Smooth muscle cell of trachea (primary cell): Measurements from ENCODE around the gene DLEC1. TPM values are rescaled to one million over a fixed set of nuclear protein-coding genes. Genes with fewer than 3 reads are reported as not detected.

Experiments used
- total RNA-seq: library from RNA; depleted of rRNA; stranded (reverse); fragments of >200 nt; gene quantifications from 2 replicates; pipeline ENCODE4 v1.2.1, GENCODE V29; 2014

Gene DLEC1
- total RNA-seq, result under 0.01 TPM in 1 of 2 replicates, not detected in the other

GRCh38 chr3:38039101-38039898 lies at the start of gene DLEC1:
TSS of gene DLEC1 (plus strand) at chr3:38039208. CDS start at chr3:38039226, 18 bp downstream.

DNA sequence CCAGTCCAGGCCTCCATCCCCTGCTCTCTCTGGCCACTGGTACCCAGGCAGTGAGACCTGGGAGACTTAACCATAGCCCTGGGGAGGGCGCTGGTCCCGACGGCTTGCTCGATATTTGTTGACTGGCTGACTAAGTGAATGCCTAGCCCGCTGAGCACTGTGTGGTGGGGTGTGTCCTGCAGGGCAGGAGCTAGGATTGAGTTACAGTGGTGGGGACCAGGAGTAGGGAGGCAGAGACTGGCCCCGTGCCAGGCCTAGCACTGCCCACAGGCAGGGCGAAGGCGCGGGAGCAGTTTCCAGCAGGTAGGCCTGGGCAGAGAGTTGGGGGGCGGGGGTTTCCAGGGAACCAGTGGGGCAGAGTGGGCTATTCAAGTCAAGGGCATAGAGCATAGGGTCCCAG lies 48.5 kb upstream of the DLEC1 start, which contains the start of gene VILL:
TSS of gene VILL (plus strand) at position 260 of the 400 bp plus-strand sequence. CDS start 2,887 bp downstream, outside the sequence.

DNA sequence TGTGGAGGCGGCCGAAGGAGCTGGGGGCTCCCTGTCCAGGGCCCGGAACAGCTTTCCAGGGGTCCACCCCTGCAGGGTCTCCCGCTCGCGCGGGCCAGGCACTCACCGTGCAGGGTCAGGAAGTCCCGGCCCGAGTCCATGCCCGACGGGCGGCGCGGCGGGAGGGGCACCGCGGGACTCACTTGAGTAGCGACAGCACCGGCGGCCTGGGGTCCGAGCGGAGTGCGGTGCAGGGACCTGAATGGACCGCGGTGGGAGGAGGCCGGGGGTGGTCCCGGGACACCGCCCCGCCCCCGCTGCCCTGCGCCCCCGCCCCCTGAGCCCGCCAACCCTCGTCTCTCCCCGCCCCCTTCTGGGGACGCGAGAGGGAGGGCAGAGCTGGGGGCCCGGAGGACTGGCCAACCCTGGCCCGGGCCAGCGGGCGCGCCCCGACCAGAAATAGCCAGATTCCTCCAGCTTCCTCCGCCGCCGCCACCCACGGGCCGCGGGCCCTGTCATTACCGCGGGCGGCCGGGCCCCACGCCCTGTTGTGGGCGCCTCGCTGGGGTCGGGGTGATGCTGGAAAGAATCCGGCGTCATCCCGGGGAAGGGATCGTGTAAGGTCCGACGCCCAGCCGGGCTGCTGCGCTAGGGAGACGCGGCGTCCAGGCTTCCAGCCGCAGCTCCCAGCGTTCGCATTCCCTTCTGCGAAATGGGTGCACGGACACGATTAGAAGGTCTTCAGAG lies 9.4 kb upstream of the DLEC1 start, which contains the start of gene PLCD1:
TSS of gene PLCD1 (minus strand) at position 243 of the 726 bp plus-strand sequence. CDS start at position 140, 103 bp downstream.

GRCh38 chr3:38136777-38137614 lies 98.0 kb downstream of the DLEC1 start, which contains the start of gene ACAA1:
TSS of gene ACAA1 (minus strand) at chr3:38137127. CDS start at chr3:38137035, 92 bp downstream.

DNA sequence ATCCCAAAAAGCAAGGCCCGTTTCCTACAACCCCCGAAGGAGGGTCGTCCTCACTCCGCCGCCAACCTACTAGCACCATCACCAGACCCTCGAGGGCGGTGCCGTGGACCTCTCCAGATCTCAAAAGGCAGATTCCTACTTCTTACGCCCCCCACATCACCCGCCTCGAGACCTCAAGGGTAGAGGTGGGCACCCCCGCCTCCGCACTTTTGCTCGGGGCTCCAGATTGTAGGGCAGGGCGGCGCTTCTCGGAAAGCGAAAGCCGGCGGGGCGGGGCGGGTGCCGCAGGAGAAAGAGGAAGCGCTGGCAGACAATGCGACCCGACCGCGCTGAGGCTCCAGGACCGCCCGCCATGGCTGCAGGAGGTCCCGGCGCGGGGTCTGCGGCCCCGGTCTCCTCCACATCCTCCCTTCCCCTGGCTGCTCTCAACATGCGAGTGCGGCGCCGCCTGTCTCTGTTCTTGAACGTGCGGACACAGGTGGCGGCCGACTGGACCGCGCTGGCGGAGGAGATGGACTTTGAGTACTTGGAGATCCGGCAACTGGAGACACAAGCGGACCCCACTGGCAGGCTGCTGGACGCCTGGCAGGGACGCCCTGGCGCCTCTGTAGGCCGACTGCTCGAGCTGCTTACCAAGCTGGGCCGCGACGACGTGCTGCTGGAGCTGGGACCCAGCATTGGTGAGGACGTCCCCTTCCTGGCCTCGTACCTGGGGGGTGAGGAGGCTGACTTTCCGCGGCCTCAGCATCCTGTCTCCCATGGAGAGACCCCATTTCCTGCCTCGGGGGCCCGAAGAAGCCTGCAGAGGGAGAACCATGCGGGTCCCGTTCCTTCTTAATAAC lies 99.6 kb downstream of the DLEC1 start, which contains the start of gene MYD88:
TSS of gene MYD88 (plus strand) at position 313 of the 842 bp plus-strand sequence. CDS start at position 353, 40 bp downstream.

GRCh38 chr3:38164952-38165721 lies 126.1 kb downstream of the DLEC1 start, which contains the start of gene OXSR1:
TSS of gene OXSR1 (plus strand) at chr3:38165537. CDS start at chr3:38165877, 340 bp downstream.

Other genes with a start within 250 kb of the DLEC1 start
- 31.4 and 38.3 TPM in 2 replicates for gene CTDSPL, start 177.3 kb upstream of the DLEC1 start, total RNA-seq
- gene VILL, start 48.4 kb upstream of the DLEC1 start, total RNA-seq, result 8.0 and 8.3 TPM in 2 replicates
- 39.1 and 70.3 TPM in 2 replicates for gene PLCD1, start 9.6 kb upstream of the DLEC1 start, total RNA-seq
- gene ACAA1, start 97.9 kb downstream of the DLEC1 start, total RNA-seq, result 32.9 and 38.8 TPM in 2 replicates
- gene MYD88, start 99.5 kb downstream of the DLEC1 start, total RNA-seq, result 14.9 and 19.1 TPM in 2 replicates
- 31.1 and 34.3 TPM in 2 replicates for gene OXSR1, start 126.3 kb downstream of the DLEC1 start, total RNA-seq
- 0.73 and 1.2 TPM in 2 replicates for gene SLC22A13, start 226.6 kb downstream of the DLEC1 start, total RNA-seq
- 0.15 TPM in 1 of 2 replicates, not detected in the other for gene SLC22A14, start 243.1 kb downstream of the DLEC1 start, total RNA-seq